GM23248 (cell line): ENCODE data around the gene LPP. TPM values are rescaled to one million over a fixed set of nuclear protein-coding genes. Genes with fewer than 3 reads are reported as not detected.

Experiments
- DNase-seq: peaks from one replicate; pipeline ENCODE4 v3.0.0-alpha.2; 2015
- H2AFZ ChIP-seq: fragments of 200-600 bp; sonication (generic); 2 replicates; pipeline ENCODE4 v1.6.1; 2016; ENCODE audit warnings: antibody characterized with exemption
- H3F3A ChIP-seq: fragments of 200-600 bp; sonication (generic); 2 replicates; pipeline ENCODE4 v1.6.1; 2016; ENCODE audit warnings: mild to moderate bottlenecking, antibody characterized with exemption, mixed run types; ENCODE audit not compliant: insufficient read depth
- H3K27ac ChIP-seq: fragments of 200-600 bp; sonication (generic); 2 replicates; pipeline ENCODE4 v1.5.1; 2016; ENCODE audit warnings: mild to moderate bottlenecking
- H3K27me3 ChIP-seq: fragments of 200-600 bp; sonication (generic); replicated peaks from 2 replicates; pipeline ENCODE4 v1.6.1; 2016; ENCODE audit warnings: mild to moderate bottlenecking; ENCODE audit not compliant: insufficient read depth
- H3K36me3 ChIP-seq: fragments of 200-600 bp; sonication (generic); 2 replicates; pipeline ENCODE4 v1.6.1; 2016; ENCODE audit warnings: low read depth, mild to moderate bottlenecking
- H3K4me1 ChIP-seq: fragments of 200-600 bp; sonication (generic); 2 replicates; pipeline ENCODE4 v1.6.1; 2016; ENCODE audit warnings: mild to moderate bottlenecking; ENCODE audit not compliant: insufficient read depth
- H3K4me2 ChIP-seq: fragments of 200-600 bp; sonication (generic); one replicate; pipeline ENCODE4 v1.6.1; 2016; ENCODE audit warnings: mild to moderate bottlenecking; ENCODE audit not compliant: unreplicated experiment
- H3K4me3 ChIP-seq: fragments of 200-600 bp; sonication (generic); 2 replicates; pipeline ENCODE4 v1.5.1; 2016; ENCODE audit warnings: mild to moderate bottlenecking
- H3K79me2 ChIP-seq: fragments of 200-600 bp; sonication (generic); 2 replicates; pipeline ENCODE4 v1.6.1; 2016; ENCODE audit warnings: mild to moderate bottlenecking; ENCODE audit not compliant: insufficient read depth
- H3K9ac ChIP-seq: fragments of 200-600 bp; sonication (generic); 2 replicates; pipeline ENCODE4 v1.6.1; 2016; ENCODE audit warnings: mild to moderate bottlenecking
- H3K9me2 ChIP-seq: fragments of 200-600 bp; sonication (generic); 2 replicates; pipeline ENCODE4 v1.6.1; 2016; ENCODE audit warnings: mixed run types, mild to moderate bottlenecking, moderate library complexity; ENCODE audit not compliant: insufficient read depth
- H3K9me3 ChIP-seq: fragments of 200-600 bp; sonication (generic); one replicate; pipeline ENCODE4 v1.6.1; 2017; ENCODE audit warnings: low read depth
- H4K20me1 ChIP-seq: fragments of 200-600 bp; sonication (generic); 2 replicates; pipeline ENCODE4 v1.6.0; 2016; ENCODE audit not compliant: insufficient read depth
- EZH2 ChIP-seq: fragments of 200-600 bp; sonication (generic); IDR thresholded peaks from 2 replicates; pipeline ENCODE4 v1.6.1; 2018; ENCODE audit warnings: antibody characterized with exemption, mild to moderate bottlenecking; ENCODE audit not compliant: insufficient read depth, poor library complexity, severe bottlenecking
- EZH2phosphoT487 ChIP-seq: fragments of 200-600 bp; sonication (generic); IDR thresholded peaks from 2 replicates; pipeline ENCODE4 v1.6.1; 2018; ENCODE audit warnings: antibody characterized with exemption, moderate library complexity, mild to moderate bottlenecking, low read depth; ENCODE audit not compliant: insufficient read depth
- WGBS, 2 experiments: methylation state at CpG; one replicate each; pipeline ENCODE4 v1.1.6; 2015 to 2017; ENCODE audit warnings: low lambda C conversion rate in 2 of 2, low coverage in 1 of 2; ENCODE audit errors: missing lambda C conversion rate in 2 of 2; 5-methylcytosine and 5-hydroxymethylcytosine counted together
- in situ Hi-C: fragments of 300-500 bp; cut with MboI; formaldehyde crosslinking; loops from 2 replicates; pipeline ENCODE4 v1.15.0; 2020
- polyA plus RNA-seq: library from polyadenylated mRNA; unstranded; fragments of >200 nt; fragmentation: Nextera tagmentation; extraction: Ambion mirVana; gene quantifications from 2 replicates; pipeline ENCODE4 v1.2.1, GENCODE V29; 2016
- total RNA-seq: library from RNA; depleted of rRNA; stranded (reverse); fragments of >200 nt; shearing (Covaris generic); gene quantifications from 2 replicates; pipeline ENCODE4 v1.2.3, GENCODE V29; 2014

Gene LPP
- total and polyA plus RNA-seq, 2 experiments from 2014 or later, result 42.8 to 61.7 TPM

GRCh38 chr3:188489639-188490405, 335.9 kb downstream of the LPP start:
- Histone ChIP-seq H3K36me3 (peaks cover 11% of the 10 kb centered on the region; the same call in 1 of the 2 replicates), H2AFZ (no peak overlapping the region), H3K27me3 (no peaks in the 10 kb centered on the region), H3K9me3 (no peaks in the 10 kb centered on the region), H3K4me3 (no peak overlapping the region), H4K20me1 (no peaks in the 10 kb centered on the region), H3K4me1 (peaks cover 40% of the 10 kb centered on the region), H3F3A (peaks cover 35% of the 10 kb centered on the region), H3K27ac (peak overlapping the region; percentile 62), H3K79me2 (peaks cover 19% of the 10 kb centered on the region), H3K9me2 (no peaks in the 10 kb centered on the region), H3K9ac (no peak overlapping the region), H3K4me2 (peak overlapping the region; percentile 13)
- DNase-seq, result peak; percentile 86
- 74 to 83% methylated on average over 1 of the region's 1 CpG for WGBS, 2 experiments
- in situ Hi-C loops, result loop anchor here (25.0 kb wide), 1 partner anchor 753 kb away; the partner anchor contains the start of gene BCL6
- no peak for TF ChIP-seq EZH2phosphoT487
- TF ChIP-seq EZH2, result no peak

- Histone ChIP-seq H3K9me3 (no peaks in the 10 kb centered on the region), H3K9ac (no peak overlapping the region), H3K36me3 (0 out of 2 replicates have a peak, but pooled peaks cover 6% of the 10 kb centered on the region), H3K27ac (peak overlapping the region; percentile 62), H4K20me1 (no peaks in the 10 kb centered on the region), H3K4me2 (peak overlapping the region; percentile 13), H3K27me3 (no peaks in the 10 kb centered on the region), H3F3A (peaks cover 35% of the 10 kb centered on the region), H3K79me2 (peaks cover 19% of the 10 kb centered on the region), H3K4me1 (peaks cover 36% of the 10 kb centered on the region), H2AFZ (no peak overlapping the region), H3K9me2 (no peaks in the 10 kb centered on the region), H3K4me3 (no peak overlapping the region)
- no peak for TF ChIP-seq EZH2
- TF ChIP-seq EZH2phosphoT487, result no peak
- in situ Hi-C loops, result loop anchor here (25.0 kb wide), 1 partner anchor 753 kb away; the partner anchor contains the start of gene BCL6
- 97 to 98% methylated on average over 11 of the region's 11 CpGs for WGBS, 2 experiments
- DNase-seq, result no peak
Observed at GRCh38 chr3:188490416-188490815, 336.5 kb downstream of the LPP start.

- in situ Hi-C loops, result loop anchor here (25.0 kb wide), 1 partner anchor 754 kb away; the partner anchor contains the start of gene BCL6
- H3K9me2 ChIP-seq, result no peaks in the 10 kb centered on the region
- no peak overlapping the region for H3K4me3 ChIP-seq
- no peak overlapping the region for H2AFZ ChIP-seq
- DNase-seq, result peak; percentile 46
- peaks cover 22% of the 10 kb centered on the region for H3K79me2 ChIP-seq
- TF ChIP-seq EZH2 (no peak), EZH2phosphoT487 (no peak)
- H3K4me2 ChIP-seq, result no peak overlapping the region
- H3K27ac ChIP-seq, result peak overlapping the region; percentile 62
- peaks cover 29% of the 10 kb centered on the region for H3K4me1 ChIP-seq
- 89 to 91% methylated on average over 1 of the region's 1 CpG for WGBS, 2 experiments
- no peaks in the 10 kb centered on the region for H3K27me3 ChIP-seq
- no peaks in the 10 kb centered on the region for H3K9me3 ChIP-seq
- no peaks in the 10 kb centered on the region for H4K20me1 ChIP-seq
- H3F3A ChIP-seq, result peaks cover 35% of the 10 kb centered on the region
- 0 out of 2 replicates have a peak, but pooled peaks cover 6% of the 10 kb centered on the region for H3K36me3 ChIP-seq
- H3K9ac ChIP-seq, result no peak overlapping the region
Observed at GRCh38 chr3:188491276-188491687, 337.3 kb downstream of the LPP start.

GRCh38 chr3:188496390-188496789, 342.4 kb downstream of the LPP start:
- Histone ChIP-seq H3K9me2 (no peaks in the 10 kb centered on the region), H3K4me2 (no peak overlapping the region), H2AFZ (no peak overlapping the region), H3K9ac (no peak overlapping the region), H3K36me3 (no peaks in the 10 kb centered on the region), H3F3A (peaks cover 19% of the 10 kb centered on the region), H3K4me1 (peaks cover 13% of the 10 kb centered on the region), H3K9me3 (no peaks in the 10 kb centered on the region), H3K79me2 (peaks cover 35% of the 10 kb centered on the region), H4K20me1 (no peaks in the 10 kb centered on the region), H3K27me3 (no peaks in the 10 kb centered on the region), H3K4me3 (no peak overlapping the region), H3K27ac (no peak overlapping the region)
- DNase-seq, result no peak
- 86% methylated on average over 3 of the region's 3 CpGs for WGBS, 2 experiments
- no peak for TF ChIP-seq EZH2
- no peak for TF ChIP-seq EZH2phosphoT487
- in situ Hi-C loops, result loop anchor here (25.0 kb wide), 1 partner anchor 759 kb away; the partner anchor contains the start of gene BCL6
